Panc1 (cell line): ENCODE results near the gene CUX1. TPM values are rescaled to one million over a fixed set of nuclear protein-coding genes. Genes with fewer than 3 reads are reported as not detected.
A peak's percentile ranks its signal among the peaks of the same experiment; 100 is the strongest.

ENCODE experiments used
- ATAC-seq: fragments of 200-7000 bp; cut with Tn5 transposase; 2 replicates; pipeline ENCODE4 v1.9.1; 2020; ENCODE audit warnings: mild to moderate bottlenecking, moderate library complexity
- BruUV-seq: library from RNA; stranded (reverse); fragments of 400-500 nt; replicated peaks from 2 replicates; lab custom pipeline; 2021; lab: Mats Ljungman, UMichigan
- CTCF ChIA-PET: fragments of 300-600 bp; sonication (Branson Sonifier 250); formaldehyde crosslinking; loops from one replicate; lab custom pipeline; 2022; ENCODE audit warnings: antibody characterized with exemption; lab: Charles Lee
- POLR2A ChIA-PET: fragments of 300-600 bp; sonication (Branson Sonifier 250); formaldehyde crosslinking; loops from one replicate; lab custom pipeline; 2022; ENCODE audit warnings: antibody characterized with exemption; lab: Charles Lee
- DNase-seq: peaks from one replicate; pipeline ENCODE4 v3.0.0-alpha.2; 2010; ENCODE audit warnings: low read depth, low spot score
- H3K27ac ChIP-seq: 2 replicates; pipeline ENCODE4 v1.5.1; 2011; ENCODE audit warnings: mild to moderate bottlenecking, low read length, inconsistent platforms
- H3K27me3 ChIP-seq: fragments of 200-500 bp; sonication (Bioruptor generic); 2 replicates; pipeline ENCODE4 v1.6.0; 2014; ENCODE audit warnings: low read length, inconsistent platforms; ENCODE audit not compliant: control insufficient read depth, insufficient read depth
- H3K36me3 ChIP-seq: fragments of 200-500 bp; sonication (Bioruptor generic); 2 replicates; pipeline ENCODE4 v1.5.1; 2014; ENCODE audit warnings: inconsistent platforms, mild to moderate bottlenecking, low read length, moderate library complexity; ENCODE audit not compliant: control insufficient read depth, insufficient read depth
- H3K4me1 ChIP-seq: 2 replicates; pipeline ENCODE4 v1.5.1; 2011; ENCODE audit warnings: inconsistent platforms, mild to moderate bottlenecking, low read length, moderate library complexity; ENCODE audit not compliant: control insufficient read depth, insufficient read depth
- H3K4me3 ChIP-seq, 2 experiments: 2 replicates each; pipeline ENCODE4 v1.5.1; 2011 to 2012; ENCODE audit warnings: low read depth in 2 of 2, low read length in 2 of 2, mild to moderate bottlenecking in 2 of 2, inconsistent platforms in 1 of 2, moderate library complexity in 1 of 2
- H3K9me3 ChIP-seq: fragments of 200-500 bp; sonication (Bioruptor generic); 2 replicates; pipeline ENCODE4 v1.5.1; 2014; ENCODE audit warnings: low read depth, mild to moderate bottlenecking, inconsistent platforms, low read length, moderate library complexity; ENCODE audit not compliant: control insufficient read depth, insufficient read depth
- SIN3A ChIP-seq: IDR thresholded peaks from 2 replicates; pipeline ENCODE4 v1.6.1; 2012; ENCODE audit warnings: low read depth, mild to moderate bottlenecking, low read length, moderate library complexity, borderline replicate concordance; ENCODE audit not compliant: insufficient read depth
- TCF7L2 ChIP-seq: IDR thresholded peaks from 2 replicates; pipeline ENCODE4 v1.6.1; 2011; ENCODE audit warnings: mild to moderate bottlenecking, low read depth, low read length, inconsistent platforms
- in situ Hi-C: cut with HindIII; loops from 2 replicates; pipeline ENCODE4 v1.10.0; 2016; ENCODE audit warnings: low sequenced_read_pairs, low pct_unique_long_range_greater_than_20kb
- intact Hi-C: fragments of 100-400 bp; cut with micrococcal nuclease; formaldehyde crosslinking; loops from one replicate; pipeline ENCODE4 v1.10.0; 2022; ENCODE audit not compliant: unreplicated experiment
- total RNA-seq: library from RNA; stranded (reverse); gene quantifications from one replicate; pipeline ENCODE4 v1.2.1, GENCODE V29; 2021; ENCODE audit not compliant: unreplicated experiment
- TF ChIP-seq, protein P1 (sequence below): fragments of 450-650 bp; IDR thresholded peaks from 2 replicates; pipeline ENCODE4 v1.5.1; 2017; ENCODE audit warnings: mild to moderate bottlenecking
- TF ChIP-seq, protein P2 (sequence below), 2 experiments: IDR thresholded peaks; 2 replicates each; pipeline ENCODE4 v1.6.1; 2011 to 2012; ENCODE audit warnings: low read depth in 2 of 2, control low read depth in 1 of 2, low read length in 1 of 2, mild to moderate bottlenecking in 1 of 2, moderate library complexity in 1 of 2; ENCODE audit not compliant: insufficient read depth in 1 of 2

CUX1 gene
- total RNA-seq, 1 experiment from 2014 or later, result 50.9 TPM

DNA sequence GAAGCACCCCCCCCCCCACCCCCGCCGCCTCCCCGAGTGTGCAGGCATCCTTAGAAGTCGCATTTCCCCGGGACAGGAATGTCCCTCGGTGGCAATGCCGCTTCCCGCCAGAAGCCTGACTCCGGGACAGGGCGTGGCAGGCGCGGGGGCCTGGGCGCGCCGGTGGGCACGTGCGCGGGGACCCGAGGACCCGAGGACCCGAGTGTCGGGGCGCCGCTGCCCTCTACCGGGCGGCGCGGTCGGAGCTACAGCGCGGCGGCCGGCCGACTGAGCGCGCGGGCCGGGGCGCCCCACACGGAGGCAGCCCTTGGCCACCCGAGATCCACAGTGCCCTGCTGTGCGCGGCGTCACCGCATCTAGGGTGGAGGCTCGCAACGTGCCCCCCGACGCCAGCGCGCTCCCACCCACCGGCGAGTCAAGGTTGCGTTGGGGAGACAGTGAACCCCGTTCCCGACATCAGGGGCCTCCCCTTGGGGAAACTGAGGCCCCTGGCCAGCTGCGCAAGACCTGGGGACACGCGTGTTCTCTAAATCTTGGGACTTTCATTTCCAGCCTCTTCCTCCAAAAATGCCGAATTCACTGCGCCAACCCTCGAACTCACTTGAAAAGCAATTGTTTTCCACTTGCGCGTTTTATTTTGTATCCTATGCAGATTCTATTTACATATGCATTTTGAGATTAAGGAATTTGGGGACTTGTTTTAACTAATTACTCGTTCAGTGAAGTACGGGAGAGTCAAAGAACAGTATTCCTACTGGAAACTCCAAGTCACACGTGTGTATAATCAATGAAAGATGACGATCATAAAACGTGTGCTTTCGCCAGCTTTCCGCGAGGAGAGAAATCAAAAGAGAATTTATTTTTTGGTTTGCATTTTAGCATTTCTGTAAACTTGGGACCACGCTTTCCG, 3.1 kb upstream of the CUX1 start:
- intact Hi-C loops, result loop anchor here (1.0 to 10.0 kb wide), 3 partner anchors 72 to 420 kb away; no protein-coding TSS in a partner anchor
- in situ Hi-C loops, result no loop called here
- peak overlapping the region; percentile 66 to 85 for H3K4me3 ChIP-seq
- H3K9me3 ChIP-seq, result no peaks in the 10 kb centered on the region
- ChIA-PET POLR2A (no interaction called here), CTCF (interaction anchor here (0.6 to 1.2 kb wide), 3 partner anchors 96 to 212 kb away, joined by 3 to 5 read pairs (median 4); no protein-coding TSS in a partner anchor)
- DNase-seq, result peak; percentile 50
- no peaks in the 10 kb centered on the region for H3K27me3 ChIP-seq
- TF ChIP-seq, protein P1, sequence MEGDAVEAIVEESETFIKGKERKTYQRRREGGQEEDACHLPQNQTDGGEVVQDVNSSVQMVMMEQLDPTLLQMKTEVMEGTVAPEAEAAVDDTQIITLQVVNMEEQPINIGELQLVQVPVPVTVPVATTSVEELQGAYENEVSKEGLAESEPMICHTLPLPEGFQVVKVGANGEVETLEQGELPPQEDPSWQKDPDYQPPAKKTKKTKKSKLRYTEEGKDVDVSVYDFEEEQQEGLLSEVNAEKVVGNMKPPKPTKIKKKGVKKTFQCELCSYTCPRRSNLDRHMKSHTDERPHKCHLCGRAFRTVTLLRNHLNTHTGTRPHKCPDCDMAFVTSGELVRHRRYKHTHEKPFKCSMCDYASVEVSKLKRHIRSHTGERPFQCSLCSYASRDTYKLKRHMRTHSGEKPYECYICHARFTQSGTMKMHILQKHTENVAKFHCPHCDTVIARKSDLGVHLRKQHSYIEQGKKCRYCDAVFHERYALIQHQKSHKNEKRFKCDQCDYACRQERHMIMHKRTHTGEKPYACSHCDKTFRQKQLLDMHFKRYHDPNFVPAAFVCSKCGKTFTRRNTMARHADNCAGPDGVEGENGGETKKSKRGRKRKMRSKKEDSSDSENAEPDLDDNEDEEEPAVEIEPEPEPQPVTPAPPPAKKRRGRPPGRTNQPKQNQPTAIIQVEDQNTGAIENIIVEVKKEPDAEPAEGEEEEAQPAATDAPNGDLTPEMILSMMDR, result peak; percentile 89
- TF ChIP-seq TCF7L2 (no peak), SIN3A (no peak)
- H3K4me1 ChIP-seq, result peaks cover 18% of the 10 kb centered on the region
- ATAC-seq, result peak; percentile 72
- no TSS peak for BruUV-seq
- H3K36me3 ChIP-seq, result peaks cover 2% of the 10 kb centered on the region
- H3K27ac ChIP-seq, result peak overlapping the region; percentile 69

DNA sequence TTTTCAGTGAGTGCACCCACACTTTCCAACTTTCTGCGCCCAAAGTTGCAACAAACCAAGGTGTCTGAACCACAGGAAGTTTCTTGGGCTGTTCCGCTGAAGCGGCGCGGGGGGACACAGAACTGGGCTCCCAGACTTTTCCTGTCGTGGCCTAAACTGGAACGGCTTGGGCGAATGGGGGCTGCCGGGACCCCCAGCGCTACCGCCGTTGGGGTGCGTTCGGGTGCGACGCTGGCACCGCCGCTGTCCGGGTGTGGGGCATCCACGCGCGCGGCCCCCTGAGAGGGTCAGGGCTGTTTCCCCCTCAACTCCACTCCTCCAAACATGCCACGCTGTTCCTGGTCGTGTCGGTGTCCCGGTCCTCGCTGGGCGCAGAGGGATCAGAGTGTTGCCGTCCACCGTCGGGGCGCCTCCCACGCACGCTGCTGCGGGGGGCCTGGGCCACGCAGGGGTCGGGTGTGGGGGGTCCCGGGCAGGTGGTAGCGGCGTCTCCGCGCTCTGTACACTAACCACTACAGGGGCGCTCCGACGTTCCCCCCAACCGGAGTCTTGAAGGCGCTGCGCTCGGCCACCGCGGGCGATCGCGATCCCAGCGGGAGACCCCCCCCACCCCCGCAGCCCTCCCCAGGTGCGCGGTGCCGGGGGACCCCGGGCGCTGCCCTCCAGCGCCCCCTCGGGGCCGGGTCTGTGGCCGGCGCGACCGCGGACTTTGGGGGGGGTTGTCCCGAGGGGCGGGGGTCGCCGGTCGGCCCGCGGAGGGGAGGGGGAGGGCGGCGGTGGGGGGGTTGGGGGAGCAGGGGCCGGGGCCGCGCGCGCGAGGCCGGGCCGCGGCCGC, 2.2 kb upstream of the CUX1 start:
- peak overlapping the region; percentile 69 for H3K27ac ChIP-seq
- in situ Hi-C loops (no loop called here), intact Hi-C loops (loop anchor here (1.0 to 10.0 kb wide), 4 partner anchors 72 to 420 kb away; no protein-coding TSS in a partner anchor)
- H3K4me3 ChIP-seq, result peak overlapping the region; percentile 66 to 85
- TF ChIP-seq, protein P1, result peak; percentile 92
- TF ChIP-seq SIN3A, result no peak
- TF ChIP-seq, protein P2, sequence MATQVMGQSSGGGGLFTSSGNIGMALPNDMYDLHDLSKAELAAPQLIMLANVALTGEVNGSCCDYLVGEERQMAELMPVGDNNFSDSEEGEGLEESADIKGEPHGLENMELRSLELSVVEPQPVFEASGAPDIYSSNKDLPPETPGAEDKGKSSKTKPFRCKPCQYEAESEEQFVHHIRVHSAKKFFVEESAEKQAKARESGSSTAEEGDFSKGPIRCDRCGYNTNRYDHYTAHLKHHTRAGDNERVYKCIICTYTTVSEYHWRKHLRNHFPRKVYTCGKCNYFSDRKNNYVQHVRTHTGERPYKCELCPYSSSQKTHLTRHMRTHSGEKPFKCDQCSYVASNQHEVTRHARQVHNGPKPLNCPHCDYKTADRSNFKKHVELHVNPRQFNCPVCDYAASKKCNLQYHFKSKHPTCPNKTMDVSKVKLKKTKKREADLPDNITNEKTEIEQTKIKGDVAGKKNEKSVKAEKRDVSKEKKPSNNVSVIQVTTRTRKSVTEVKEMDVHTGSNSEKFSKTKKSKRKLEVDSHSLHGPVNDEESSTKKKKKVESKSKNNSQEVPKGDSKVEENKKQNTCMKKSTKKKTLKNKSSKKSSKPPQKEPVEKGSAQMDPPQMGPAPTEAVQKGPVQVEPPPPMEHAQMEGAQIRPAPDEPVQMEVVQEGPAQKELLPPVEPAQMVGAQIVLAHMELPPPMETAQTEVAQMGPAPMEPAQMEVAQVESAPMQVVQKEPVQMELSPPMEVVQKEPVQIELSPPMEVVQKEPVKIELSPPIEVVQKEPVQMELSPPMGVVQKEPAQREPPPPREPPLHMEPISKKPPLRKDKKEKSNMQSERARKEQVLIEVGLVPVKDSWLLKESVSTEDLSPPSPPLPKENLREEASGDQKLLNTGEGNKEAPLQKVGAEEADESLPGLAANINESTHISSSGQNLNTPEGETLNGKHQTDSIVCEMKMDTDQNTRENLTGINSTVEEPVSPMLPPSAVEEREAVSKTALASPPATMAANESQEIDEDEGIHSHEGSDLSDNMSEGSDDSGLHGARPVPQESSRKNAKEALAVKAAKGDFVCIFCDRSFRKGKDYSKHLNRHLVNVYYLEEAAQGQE (IDR thresholded peaks at IDR 0.05; ENCODE audit: insufficient read depth in 1 of 2, low read depth in 2 of 2, low read length in 1 of 2), result no peak
- no peaks in the 10 kb centered on the region for H3K9me3 ChIP-seq
- H3K4me1 ChIP-seq, result peaks cover 25% of the 10 kb centered on the region
- CTCF ChIA-PET, result interaction anchor here (0.7 to 1.2 kb wide), 2 partner anchors 97 to 212 kb away, joined by 3 to 5 read pairs; no protein-coding TSS in a partner anchor
- BruUV-seq, result no TSS peak
- POLR2A ChIA-PET, result no interaction called here
- DNase-seq (no peak), ATAC-seq (peak; percentile 67)
- peaks cover 2% of the 10 kb centered on the region for H3K36me3 ChIP-seq
- no peaks in the 10 kb centered on the region for H3K27me3 ChIP-seq
